EL (cell line): ENCODE data around the gene RXRA.
A peak's percentile ranks its signal among the peaks of the same experiment; 100 is the strongest.

ENCODE experiments used
- DNase-seq: peaks from one replicate; pipeline ENCODE4 v3.0.0-alpha.2; 2016

The RXRA gene

GRCh38 chr9:134386951-134387831, 60.9 kb downstream of the RXRA start:
- DNase-seq, result no peak

GRCh38 chr9:134388289-134388808, 62.1 kb downstream of the RXRA start:
- no peak for DNase-seq

- DNase-seq, result no peak
These were observed 62.7 kb downstream of the RXRA start for GRCh38 chr9:134388976-134389375.

- no peak for DNase-seq
These were observed 63.4 kb downstream of the RXRA start for GRCh38 chr9:134389642-134390041.

GRCh38 chr9:134390537-134390936, 64.3 kb downstream of the RXRA start:
- no peak for DNase-seq

- DNase-seq, result no peak
These were observed 64.7 kb downstream of the RXRA start for GRCh38 chr9:134390947-134391318.

GRCh38 chr9:134391319-134392231, 65.3 kb downstream of the RXRA start:
- DNase-seq, result no peak

GRCh38 chr9:134392900-134393299, 66.6 kb downstream of the RXRA start:
- DNase-seq, result no peak

GRCh38 chr9:134393582-134394280, 67.5 kb downstream of the RXRA start:
- no peak for DNase-seq

GRCh38 chr9:134395002-134395517, 68.8 kb downstream of the RXRA start:
- DNase-seq, result no peak

GRCh38 chr9:134395737-134396257, 69.5 kb downstream of the RXRA start:
- DNase-seq, result no peak

- no peak for DNase-seq
These were observed 70.0 kb downstream of the RXRA start for GRCh38 chr9:134396258-134396742.

GRCh38 chr9:134396825-134397224, 70.6 kb downstream of the RXRA start:
- DNase-seq, result peak; percentile 23

GRCh38 chr9:134398756-134399155, 72.5 kb downstream of the RXRA start:
- DNase-seq, result no peak

- DNase-seq, result peak; percentile 26
These were observed 73.3 kb downstream of the RXRA start for GRCh38 chr9:134399435-134400056.

GRCh38 chr9:134400283-134400682, 74.0 kb downstream of the RXRA start:
- no peak for DNase-seq

GRCh38 chr9:134401391-134401790, 75.1 kb downstream of the RXRA start:
- no peak for DNase-seq

GRCh38 chr9:134402182-134402581, 75.9 kb downstream of the RXRA start:
- no peak for DNase-seq

- DNase-seq, result no peak
These were observed 77.0 kb downstream of the RXRA start for GRCh38 chr9:134403292-134403681.

GRCh38 chr9:134403682-134404301, 77.5 kb downstream of the RXRA start:
- peak; percentile 54 for DNase-seq
